Measurements from ENCODE around the gene PSMC5.
"Not testable (repeated sequence)": the region's sequence is repeated elsewhere in the genome, so short reads cannot be mapped to it uniquely, and the experiment has no call there.

PSMC5 gene

GRCh38 chr17:63786971-63787711 lies 40.1 kb upstream of the PSMC5 start:
- no peak for TF ChIP-seq CTCF (IDR thresholded peaks at IDR 0.05; ENCODE audit: low read length)
- no peak for TF ChIP-seq EZH2 (IDR thresholded peaks at IDR 0.05; ENCODE audit: borderline replicate concordance, low read length)
- H4K20me1 ChIP-seq (ENCODE audit: insufficient read depth, low read length): no peaks in the 10 kb centered on the region

GRCh38 chr17:63790057-63790456 lies 37.2 kb upstream of the PSMC5 start:
- Histone ChIP-seq H3F3A (ENCODE audit: insufficient read depth, low read length) (no peaks in the 10 kb centered on the region), H3K36me3 (ENCODE audit: insufficient read depth, low read length) (peaks cover 95% of the 10 kb centered on the region)

More at GRCh38 chr17:63786971-63787711, 40.1 kb upstream of the PSMC5 start:
- H3K4me3 ChIP-seq (ENCODE audit: low read depth, low read length, poor library complexity, severe bottlenecking): no peak overlapping the region
- H3F3A ChIP-seq (ENCODE audit: insufficient read depth, low read length): no peaks in the 10 kb centered on the region
- no peak overlapping the region for H3K27ac ChIP-seq (ENCODE audit: low read depth, low read length, poor library complexity, severe bottlenecking)
- no peak overlapping the region for H3K9ac ChIP-seq (ENCODE audit: low read length)
- no peaks in the 10 kb centered on the region for H3K9me2 ChIP-seq (ENCODE audit: low read depth, low read length)
- H2AFZ ChIP-seq (ENCODE audit: low read length): no peak overlapping the region
- H3K27me3 ChIP-seq (ENCODE audit: insufficient read depth, low read length): no peaks in the 10 kb centered on the region
- H3K9me3 ChIP-seq (ENCODE audit: low read length): no peaks in the 10 kb centered on the region
- peaks cover 88% of the 10 kb centered on the region for H3K36me3 ChIP-seq (ENCODE audit: insufficient read depth, low read length)
- peaks cover 3% of the 10 kb centered on the region for H3K4me1 ChIP-seq (ENCODE audit: insufficient read depth, low read length, severe bottlenecking)
- no peak overlapping the region for H3K4me2 ChIP-seq (ENCODE audit: low read length)
- peaks cover 42% of the 10 kb centered on the region for H3K79me2 ChIP-seq (ENCODE audit: insufficient read depth, low read length)

GRCh38 chr17:63792055-63792729 lies 35.0 kb upstream of the PSMC5 start:
- H3K36me3 ChIP-seq (ENCODE audit: insufficient read depth, low read length): peaks cover 96% of the 10 kb centered on the region
- H3K27me3 ChIP-seq (ENCODE audit: insufficient read depth, low read length): no peaks in the 10 kb centered on the region
- no peaks in the 10 kb centered on the region for H4K20me1 ChIP-seq (ENCODE audit: insufficient read depth, low read length)

More at GRCh38 chr17:63790057-63790456, 37.2 kb upstream of the PSMC5 start:
- Histone ChIP-seq H3K9ac (ENCODE audit: low read length) (no peak overlapping the region), H3K4me2 (ENCODE audit: low read length) (no peak overlapping the region), H3K9me3 (ENCODE audit: low read length) (no peaks in the 10 kb centered on the region), H4K20me1 (ENCODE audit: insufficient read depth, low read length) (no peaks in the 10 kb centered on the region), H3K9me2 (ENCODE audit: low read depth, low read length) (no peaks in the 10 kb centered on the region), H3K79me2 (ENCODE audit: insufficient read depth, low read length) (peaks cover 13% of the 10 kb centered on the region), H3K4me3 (ENCODE audit: low read depth, low read length, poor library complexity, severe bottlenecking) (no peak overlapping the region), H3K27me3 (ENCODE audit: insufficient read depth, low read length) (no peaks in the 10 kb centered on the region), H2AFZ (ENCODE audit: low read length) (no peak overlapping the region), H3K4me1 (ENCODE audit: insufficient read depth, low read length, severe bottlenecking) (no peaks in the 10 kb centered on the region), H3K27ac (ENCODE audit: low read depth, low read length, poor library complexity, severe bottlenecking) (no peak overlapping the region)
- TF ChIP-seq EZH2 (IDR thresholded peaks at IDR 0.05; ENCODE audit: borderline replicate concordance, low read length) (no peak), CTCF (IDR thresholded peaks at IDR 0.05; ENCODE audit: low read length) (no peak)

GRCh38 chr17:63796375-63796774 lies 30.9 kb upstream of the PSMC5 start:
- H3K4me2 ChIP-seq (ENCODE audit: low read length); H3K9me2 ChIP-seq (ENCODE audit: low read depth, low read length); H3K9me3 ChIP-seq (ENCODE audit: low read length); H3K27me3 ChIP-seq (ENCODE audit: insufficient read depth, low read length); H2AFZ ChIP-seq (ENCODE audit: low read length); H3K4me3 ChIP-seq (ENCODE audit: low read depth, low read length, poor library complexity, severe bottlenecking); H3K4me1 ChIP-seq (ENCODE audit: insufficient read depth, low read length, severe bottlenecking); H3K79me2 ChIP-seq (ENCODE audit: insufficient read depth, low read length); H3K27ac ChIP-seq (ENCODE audit: low read depth, low read length, poor library complexity, severe bottlenecking); H3F3A ChIP-seq (ENCODE audit: insufficient read depth, low read length); H4K20me1 ChIP-seq (ENCODE audit: insufficient read depth, low read length); H3K9ac ChIP-seq (ENCODE audit: low read length): not testable (repeated sequence)
- peaks cover 100% of the 10 kb centered on the region for H3K36me3 ChIP-seq (ENCODE audit: insufficient read depth, low read length)

More at GRCh38 chr17:63792055-63792729, 35.0 kb upstream of the PSMC5 start:
- H3K79me2 ChIP-seq (ENCODE audit: insufficient read depth, low read length): peaks cover 2% of the 10 kb centered on the region
- no peaks in the 10 kb centered on the region for H3K9me2 ChIP-seq (ENCODE audit: low read depth, low read length)
- TF ChIP-seq CTCF (IDR thresholded peaks at IDR 0.05; ENCODE audit: low read length): no peak
- TF ChIP-seq EZH2 (IDR thresholded peaks at IDR 0.05; ENCODE audit: borderline replicate concordance, low read length): no peak
- H3K4me1 ChIP-seq (ENCODE audit: insufficient read depth, low read length, severe bottlenecking): no peaks in the 10 kb centered on the region
- H3K9ac ChIP-seq (ENCODE audit: low read length): no peak overlapping the region
- no peak overlapping the region for H3K4me2 ChIP-seq (ENCODE audit: low read length)
- no peak overlapping the region for H3K4me3 ChIP-seq (ENCODE audit: low read depth, low read length, poor library complexity, severe bottlenecking)
- H3K9me3 ChIP-seq (ENCODE audit: low read length): no peaks in the 10 kb centered on the region
- H2AFZ ChIP-seq (ENCODE audit: low read length): no peak overlapping the region
- H3F3A ChIP-seq (ENCODE audit: insufficient read depth, low read length): no peaks in the 10 kb centered on the region
- H3K27ac ChIP-seq (ENCODE audit: low read depth, low read length, poor library complexity, severe bottlenecking): no peak overlapping the region

Measured in OCI-LY1 (cell line).